ENCODE measurements around the gene SMARCD1. TPM values are rescaled to one million over a fixed set of nuclear protein-coding genes. Genes with fewer than 3 reads are reported as not detected.

Gene SMARCD1
- total and polyA plus RNA-seq, 10 donors, result 17.4 to 85.7 (median 52.6) TPM

GRCh38 chr12:50107416-50108268 is 22.5 kb downstream of the SMARCD1 start:
- TF ChIP-seq POLR2AphosphoS5 (IDR thresholded peaks at IDR 0.05) (no peak), CTCF (IDR thresholded peaks at IDR 0.05 in 8 of 11, conservative IDR thresholded peaks at IDR 0.05 in 3 of 11) (no peak), POLR2A (IDR thresholded peaks at IDR 0.05) (no peak)

GRCh38 chr12:50109319-50109718 is 24.2 kb downstream of the SMARCD1 start:
- Histone ChIP-seq H3K4me3 (no peak overlapping the region), H3K4me1 (peaks cover 33 to 47% (median 42%) of the 10 kb centered on the region in 6 donors), H3K36me3 (peaks cover 0 to 9% (median 0%) of the 10 kb centered on the region in 6 donors), H3K27ac (peak overlapping the region in 7 of 8 donors; percentile 76 to 98 (median 96)), H3K27me3 (replicated peaks in 1 of 7) (no peaks in the 10 kb centered on the region), H3K9me3 (no peaks in the 10 kb centered on the region)
- TF ChIP-seq POLR2AphosphoS5 (IDR thresholded peaks at IDR 0.05) (no peak), POLR2A (IDR thresholded peaks at IDR 0.05) (no peak), CTCF (IDR thresholded peaks at IDR 0.05 in 8 of 11, conservative IDR thresholded peaks at IDR 0.05 in 3 of 11) (no peak)
- intact Hi-C loops (cut with DNase I; ENCODE audit: low total_unique reads), result no loop called here
- WGBS, 5 donors, result 81 to 100% (median 94%) methylated on average over 2 to 3 of the region's 3 CpGs
- DNase-seq, result no peak

More at GRCh38 chr12:50107416-50108268, 22.5 kb downstream of the SMARCD1 start:
- H3K27me3 ChIP-seq (replicated peaks in 1 of 7), result no peaks in the 10 kb centered on the region
- DNase-seq, result no peak
- peak overlapping the region in 1 of 8 donors; percentile 98 for H3K27ac ChIP-seq
- no peak overlapping the region for H3K4me3 ChIP-seq
- intact Hi-C loops (cut with DNase I; ENCODE audit: low total_unique reads), result no loop called here
- H3K4me1 ChIP-seq, result peaks cover 18 to 34% (median 25%) of the 10 kb centered on the region in 6 donors
- 94 to 97% (median 96%) methylated on average over 17 of the region's 17 CpGs for WGBS, 5 donors
- no peaks in the 10 kb centered on the region for H3K9me3 ChIP-seq
- H3K36me3 ChIP-seq, result peaks cover 0 to 2% (median 0%) of the 10 kb centered on the region in 6 donors

GRCh38 chr12:50110127-50110761 is 25.1 kb downstream of the SMARCD1 start:
- TF ChIP-seq POLR2AphosphoS5 (IDR thresholded peaks at IDR 0.05) (no peak), CTCF (IDR thresholded peaks at IDR 0.05 in 8 of 11, conservative IDR thresholded peaks at IDR 0.05 in 3 of 11) (no peak), POLR2A (IDR thresholded peaks at IDR 0.05) (no peak)
- H3K4me1 ChIP-seq, result peaks cover 36 to 55% (median 50%) of the 10 kb centered on the region in 6 donors
- peak overlapping the region in 2 of 8 donors; percentile 81 to 95 for H3K4me3 ChIP-seq
- peak; percentile 80 for DNase-seq
- no peaks in the 10 kb centered on the region for H3K9me3 ChIP-seq
- intact Hi-C loops (cut with DNase I; ENCODE audit: low total_unique reads), result no loop called here
- WGBS, 5 donors, result 21 to 48% (median 40%) methylated on average over 8 of the region's 8 CpGs
- H3K27me3 ChIP-seq (replicated peaks in 1 of 7), result no peaks in the 10 kb centered on the region
- peaks cover 0 to 18% (median 0%) of the 10 kb centered on the region in 6 donors for H3K36me3 ChIP-seq
- H3K27ac ChIP-seq, result peak overlapping the region; percentile 67 to 98 (median 94)
